GM12878 (cell line): ENCODE measurements around the gene SLC24A4. TPM values are rescaled to one million over a fixed set of nuclear protein-coding genes. Genes with fewer than 3 reads are reported as not detected.

Experiments
- ATAC-seq: fragments of 200-7000 bp; cut with Tn5 transposase; 3 replicates; pipeline ENCODE4 v1.9.1; 2020; ENCODE audit warnings: mild to moderate bottlenecking, moderate library complexity
- BruUV-seq: library from RNA; stranded (reverse); fragments of 400-500 nt; replicated peaks from 2 replicates; lab custom pipeline; 2021; lab: Mats Ljungman, UMichigan
- CTCF ChIA-PET: fragments of 300-600 bp; sonication (Branson Sonifier 250); formaldehyde crosslinking; extraction: SDS; loops from one replicate; lab custom pipeline; 2021; ENCODE audit warnings: inconsistent platforms; lab: Yijun Ruan, JAX
- POLR2A ChIA-PET: fragments of 350-600 bp; formaldehyde crosslinking; extraction: SDS; loops from one replicate; lab custom pipeline; 2021; ENCODE audit warnings: inconsistent platforms; lab: Charles Lee
- RAD21 ChIA-PET: fragments of 300-600 bp; sonication (Branson Sonifier 250); formaldehyde crosslinking; loops from one replicate; lab custom pipeline; 2023; ENCODE audit warnings: antibody characterized with exemption; ENCODE audit not compliant: unreplicated experiment; lab: Charles Lee
- SMC1A ChIA-PET: fragments of 300-600 bp; sonication (Branson Sonifier 250); formaldehyde crosslinking; loops from one replicate; lab custom pipeline; 2023; ENCODE audit not compliant: unreplicated experiment, uncharacterized antibody; lab: Charles Lee
- DNase-seq: peaks from one replicate; pipeline ENCODE4 v3.0.0-alpha.2; 2011; ENCODE audit warnings: low read depth, low spot score
- FAIRE-seq: peaks from 3 replicates; lab custom pipeline; 2011; peaks lifted over from hg19 to GRCh38; lab: Jason Lieb, UNC
- H2AFZ ChIP-seq: 2 replicates; pipeline ENCODE4 v1.6.0; 2011; ENCODE audit warnings: low read depth, low read length, control low read depth; ENCODE audit not compliant: control insufficient read depth
- H3K27ac ChIP-seq: 2 replicates; pipeline ENCODE4 v1.5.1; 2011; ENCODE audit warnings: control low read depth; ENCODE audit not compliant: control insufficient read depth, insufficient read depth
- H3K27me3 ChIP-seq, 2 experiments: replicated peaks in 1 of 2; 2 replicates each; pipeline versions ENCODE4 v1.6.0 to v1.6.1; 2011; ENCODE audit warnings: low read length in 1 of 2; ENCODE audit not compliant: control insufficient read depth in 2 of 2, insufficient read depth in 2 of 2
- H3K36me3 ChIP-seq, 2 experiments: 2 replicates each; pipeline ENCODE4 v1.5.1; 2011; ENCODE audit warnings: low read length in 1 of 2; ENCODE audit not compliant: control insufficient read depth in 2 of 2, insufficient read depth in 2 of 2
- H3K4me1 ChIP-seq: 2 replicates; pipeline ENCODE4 v1.6.1; 2011; ENCODE audit warnings: mild to moderate bottlenecking, low read length, moderate library complexity, mixed read lengths; ENCODE audit not compliant: control insufficient read depth, insufficient read depth
- H3K4me2 ChIP-seq: 2 replicates; pipeline ENCODE4 v1.6.0; 2011; ENCODE audit warnings: control low read depth; ENCODE audit not compliant: control insufficient read depth, insufficient read depth
- H3K4me3 ChIP-seq: fragments of 200-600 bp; sonication (generic); 2 replicates; pipeline ENCODE4 v1.5.1; 2016
- H3K79me2 ChIP-seq: 2 replicates; pipeline ENCODE4 v1.6.0; 2011; ENCODE audit warnings: low read length; ENCODE audit not compliant: control insufficient read depth, insufficient read depth
- H3K9ac ChIP-seq: 2 replicates; pipeline ENCODE4 v1.8.0; 2011; ENCODE audit warnings: low read length, control low read depth, mixed read lengths; ENCODE audit not compliant: control insufficient read depth, insufficient read depth
- H3K9me3 ChIP-seq: replicated peaks from 3 replicates; pipeline ENCODE4 v1.5.1; 2011; ENCODE audit warnings: mild to moderate bottlenecking, low read length; ENCODE audit not compliant: control insufficient read depth, insufficient read depth
- H4K20me1 ChIP-seq: 2 replicates; pipeline ENCODE4 v1.6.0; 2011; ENCODE audit not compliant: control insufficient read depth, insufficient read depth
- ATF2 ChIP-seq: IDR thresholded peaks from 2 replicates; pipeline ENCODE4 v1.6.1; 2012; ENCODE audit warnings: low read length, inconsistent platforms
- DPF2 ChIP-seq: fragments of 450-650 bp; IDR thresholded peaks from 2 replicates; pipeline ENCODE4 v1.6.1; 2017; ENCODE audit warnings: mild to moderate bottlenecking
- IRF5 ChIP-seq: fragments of 450-650 bp; IDR thresholded peaks from 2 replicates; pipeline ENCODE4 v1.6.1; 2017; ENCODE audit warnings: borderline replicate concordance
- MYC ChIP-seq: IDR thresholded peaks from 2 replicates; pipeline ENCODE4 v1.6.1; 2011; ENCODE audit warnings: mild to moderate bottlenecking, low read length, moderate library complexity, inconsistent platforms; ENCODE audit not compliant: insufficient read depth, insufficient replicate concordance, insufficient read length, severe bottlenecking
- NKRF ChIP-seq: fragments of 450-650 bp; conservative IDR thresholded peaks from 2 replicates; pipeline ENCODE4 v1.6.1; 2017; ENCODE audit warnings: mild to moderate bottlenecking, moderate library complexity
- PAX5 ChIP-seq: IDR thresholded peaks from 2 replicates; pipeline ENCODE4 v1.6.1; 2011; ENCODE audit warnings: low read depth, low read length, borderline replicate concordance
- POLR2A ChIP-seq: IDR thresholded peaks from 2 replicates; pipeline ENCODE4 v1.6.1; 2011; ENCODE audit warnings: low read depth, mild to moderate bottlenecking, low read length
- RUNX3 ChIP-seq: IDR thresholded peaks from 2 replicates; pipeline ENCODE4 v1.6.1; 2012; ENCODE audit warnings: low read length, inconsistent platforms
- SPI1 ChIP-seq: IDR thresholded peaks from 2 replicates; pipeline ENCODE4 v1.6.1; 2011; ENCODE audit warnings: low read depth, mild to moderate bottlenecking, low read length, moderate library complexity, borderline replicate concordance; ENCODE audit not compliant: insufficient read depth
- SREBF2 ChIP-seq: IDR thresholded peaks from 2 replicates; pipeline ENCODE4 v1.6.1; 2012; ENCODE audit warnings: mild to moderate bottlenecking, low read length
- ZBED1 ChIP-seq: IDR thresholded peaks from 2 replicates; pipeline ENCODE4 v1.6.1; 2016; ENCODE audit warnings: borderline replicate concordance
- WGBS: methylation state at CpG from one replicate; pipeline ENCODE4 v1.1.6; 2016; ENCODE audit warnings: low lambda C conversion rate; ENCODE audit not compliant: insufficient replicate concordance, insufficient coverage; ENCODE audit errors: missing lambda C conversion rate; 5-methylcytosine and 5-hydroxymethylcytosine counted together
- in situ Hi-C: fragments of 300-500 bp; cut with MboI; formaldehyde crosslinking; loops from 9 replicates; pipeline ENCODE4 v1.14.3; 2018; ENCODE audit warnings: mixed read lengths
- intact Hi-C: fragments of 100-400 bp; cut with micrococcal nuclease; formaldehyde crosslinking; loops from one replicate; pipeline ENCODE4 v1.14.2; 2022; ENCODE audit not compliant: unreplicated experiment
- polyA plus RNA-seq, 11 experiments: library from polyadenylated mRNA; depleted of rRNA in 4 of 11; unstranded in 6 of 11; stranded (reverse) in 5 of 11; fragments of >200 nt; fragmentation: Nextera tagmentation in 4 of 11; fragmentation: Illumina TruSeq in 1 of 11; extraction: Ambion mirVana in 4 of 11; extraction: Trizol in 1 of 11; gene quantifications; 1 replicate in 1 of 11; 2 replicates in 10 of 11; pipeline versions ENCODE4 v1.2.1 to v1.2.3, GENCODE V29; 2011 to 2016; ENCODE audit warnings: inconsistent platforms in 2 of 11, missing spikeins in 2 of 11, low read depth in 1 of 11
- total RNA-seq, 4 experiments: library from RNA; depleted of rRNA in 3 of 4; stranded (reverse); fragments of >200 nt in 3 of 4; fragmentation: Illumina TruSeq in 1 of 4; extraction: Trizol in 1 of 4; gene quantifications; 2 replicates each; pipeline versions ENCODE4 v1.2.1 to v1.2.3, GENCODE V29; 2013 to 2021

Gene SLC24A4
- total and polyA plus RNA-seq, 10 of the 15 experiments (the other 5 are each of a cell fraction or from before 2014, with no cell fraction given), result under 0.01 to 0.46 (median 0.04) TPM; not detected in 5

GRCh38 chr14:92288994-92289660, 33.8 kb upstream of the SLC24A4 start:
- DNase-seq, result no peak
- BruUV-seq, result no TSS peak
- H3K4me1 ChIP-seq, result no peaks in the 10 kb centered on the region
- no peaks in the 10 kb centered on the region for H3K36me3 ChIP-seq
- no peak for FAIRE-seq
- H3K79me2 ChIP-seq, result no peaks in the 10 kb centered on the region
- SMC1A ChIA-PET, result no interaction called here
- in situ Hi-C loops (no loop called here), intact Hi-C loops (no loop called here)
- no peak overlapping the region for H3K4me2 ChIP-seq
- POLR2A ChIA-PET, result no interaction called here
- H4K20me1 ChIP-seq, result no peaks in the 10 kb centered on the region
- CTCF ChIA-PET, result no interaction called here
- no peak overlapping the region for H3K27ac ChIP-seq
- RAD21 ChIA-PET, result no interaction called here
- TF ChIP-seq DPF2, result no peak
- no peak for TF ChIP-seq SREBF2
- TF ChIP-seq ATF2, result no peak
- TF ChIP-seq SPI1, result no peak
- no peaks in the 10 kb centered on the region for H3K9me3 ChIP-seq
- no peak for ATAC-seq
- no peak overlapping the region for H3K4me3 ChIP-seq
- no peak overlapping the region for H2AFZ ChIP-seq
- H3K27me3 ChIP-seq, result peaks cover 2 to 3% of the 10 kb centered on the region in 2 experiments; a peak in 3 of 4 replicates
- no peak overlapping the region for H3K9ac ChIP-seq
- 44% methylated on average over 9 of the region's 9 CpGs for WGBS

GRCh38 chr14:92292673-92293072, 30.3 kb upstream of the SLC24A4 start:
- Histone ChIP-seq H3K36me3 (no peaks in the 10 kb centered on the region), H3K27ac (no peak overlapping the region), H3K79me2 (no peaks in the 10 kb centered on the region), H3K27me3 (peaks cover 2 to 3% of the 10 kb centered on the region in 2 experiments; a peak in 2 of 4 replicates), H3K9me3 (no peaks in the 10 kb centered on the region), H2AFZ (no peak overlapping the region), H3K9ac (no peak overlapping the region), H3K4me1 (no peaks in the 10 kb centered on the region), H3K4me3 (no peak overlapping the region), H4K20me1 (no peaks in the 10 kb centered on the region), H3K4me2 (no peak overlapping the region)
- DNase-seq (no peak), FAIRE-seq (no peak), ATAC-seq (no peak)
- intact Hi-C loops (no loop called here), in situ Hi-C loops (no loop called here)
- ChIA-PET POLR2A (no interaction called here), CTCF (interaction anchor here (0.7 to 1.4 kb wide), 2 partner anchors 13 to 16 kb away, joined by 3 read pairs; no protein-coding TSS in a partner anchor), SMC1A (interaction anchor here (0.9 to 1.4 kb wide), 2 partner anchors 10 to 43 kb away, joined by 4 read pairs; no protein-coding TSS in a partner anchor), RAD21 (no interaction called here)
- WGBS, result 23% methylated on average over 2 of the region's 2 CpGs
- BruUV-seq, result no TSS peak
- no peak for TF ChIP-seq ZBED1
- no peak for TF ChIP-seq PAX5
- TF ChIP-seq IRF5, result no peak
- no peak for TF ChIP-seq MYC
- TF ChIP-seq POLR2A, result no peak
- TF ChIP-seq RUNX3, result no peak
- TF ChIP-seq NKRF, result no peak
